H1 (cell line): ENCODE data around the gene ACVR2B.
"Not testable (repeated sequence)": the region's sequence is repeated elsewhere in the genome, so short reads cannot be mapped to it uniquely, and the experiment has no call there.

Source experiments
- ASH2L ChIP-seq: fragments of 200-600, 300-600 bp; sonication (generic); IDR thresholded peaks from one replicate; pipeline ENCODE4 v1.7.1; 2017; ENCODE audit warnings: low read length
- EZH2 ChIP-seq: fragments of 200-600 bp; sonication (generic); IDR thresholded peaks from 2 replicates; pipeline ENCODE4 v1.7.1; 2012; ENCODE audit warnings: low read depth, mild to moderate bottlenecking, moderate library complexity, low read length, inconsistent platforms; ENCODE audit not compliant: severe bottlenecking
- KDM1A ChIP-seq: fragments of 200-600, 300-600 bp; sonication (generic); IDR thresholded peaks from 2 replicates; pipeline ENCODE4 v1.7.1; 2016; ENCODE audit warnings: mild to moderate bottlenecking, low read length, borderline replicate concordance
- POLR2AphosphoS5 ChIP-seq: IDR thresholded peaks from 2 replicates; pipeline ENCODE4 v1.6.1; 2011; ENCODE audit warnings: low read depth, low read length
- RBBP5 ChIP-seq: IDR thresholded peaks from 2 replicates; pipeline ENCODE4 v1.7.1; 2012; ENCODE audit warnings: low read depth, mild to moderate bottlenecking, inconsistent platforms, low read length, moderate library complexity, borderline replicate concordance
- RFX5 ChIP-seq: IDR thresholded peaks from 2 replicates; pipeline ENCODE4 v1.6.1; 2011; ENCODE audit warnings: low read depth, low read length, improper control_type of control experiment, borderline replicate concordance
- SP1 ChIP-seq: IDR thresholded peaks from 2 replicates; pipeline ENCODE4 v1.6.1; 2011; ENCODE audit warnings: low read depth, low read length
- SUZ12 ChIP-seq: fragments of 200-600 bp; sonication (generic); IDR thresholded peaks from 2 replicates; pipeline ENCODE4 v1.6.1; 2012; ENCODE audit warnings: mild to moderate bottlenecking, inconsistent platforms, low read length, moderate library complexity, mixed read lengths
- TF ChIP-seq, protein P1 (sequence below), 3 experiments: IDR thresholded peaks; 1 replicate in 2 of 3; 2 replicates in 1 of 3; pipeline versions ENCODE4 v1.5.1 to v1.6.1; 2011; ENCODE audit warnings: low read length in 3 of 3, mild to moderate bottlenecking in 3 of 3, inconsistent platforms in 2 of 3, low read depth in 1 of 3, moderate library complexity in 1 of 3; ENCODE audit not compliant: insufficient read depth in 1 of 3; ENCODE audit errors: control extremely low read depth in 1 of 3
- TF ChIP-seq, protein P2 (sequence below): IDR thresholded peaks from 2 replicates; pipeline ENCODE4 v1.6.1; 2012; ENCODE audit warnings: inconsistent platforms

DNA sequence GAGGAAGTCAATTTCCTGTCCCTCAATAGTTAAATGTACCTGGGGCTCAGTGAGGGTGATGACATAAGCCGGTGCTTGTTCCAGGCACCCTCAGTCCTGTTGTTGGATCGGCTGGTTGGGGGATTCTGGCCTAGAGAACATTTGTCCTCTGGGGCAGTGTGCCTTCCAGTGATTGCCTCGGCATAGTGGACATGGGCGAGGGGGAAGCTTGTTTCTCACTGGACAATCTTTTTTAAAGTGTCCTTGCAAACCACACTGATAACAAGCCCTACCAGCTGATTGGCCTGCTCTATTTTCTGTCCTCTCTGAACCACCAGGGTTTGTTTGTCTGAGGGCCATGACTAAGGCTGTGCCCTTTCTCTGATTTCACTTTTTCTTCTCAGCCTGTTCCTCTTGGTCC is 10.5 kb upstream of the ACVR2B start:
- not testable (repeated sequence) for TF ChIP-seq RBBP5, RFX5, SUZ12, ASH2L, POLR2AphosphoS5, EZH2, SP1, KDM1A
- TF ChIP-seq, protein P1, sequence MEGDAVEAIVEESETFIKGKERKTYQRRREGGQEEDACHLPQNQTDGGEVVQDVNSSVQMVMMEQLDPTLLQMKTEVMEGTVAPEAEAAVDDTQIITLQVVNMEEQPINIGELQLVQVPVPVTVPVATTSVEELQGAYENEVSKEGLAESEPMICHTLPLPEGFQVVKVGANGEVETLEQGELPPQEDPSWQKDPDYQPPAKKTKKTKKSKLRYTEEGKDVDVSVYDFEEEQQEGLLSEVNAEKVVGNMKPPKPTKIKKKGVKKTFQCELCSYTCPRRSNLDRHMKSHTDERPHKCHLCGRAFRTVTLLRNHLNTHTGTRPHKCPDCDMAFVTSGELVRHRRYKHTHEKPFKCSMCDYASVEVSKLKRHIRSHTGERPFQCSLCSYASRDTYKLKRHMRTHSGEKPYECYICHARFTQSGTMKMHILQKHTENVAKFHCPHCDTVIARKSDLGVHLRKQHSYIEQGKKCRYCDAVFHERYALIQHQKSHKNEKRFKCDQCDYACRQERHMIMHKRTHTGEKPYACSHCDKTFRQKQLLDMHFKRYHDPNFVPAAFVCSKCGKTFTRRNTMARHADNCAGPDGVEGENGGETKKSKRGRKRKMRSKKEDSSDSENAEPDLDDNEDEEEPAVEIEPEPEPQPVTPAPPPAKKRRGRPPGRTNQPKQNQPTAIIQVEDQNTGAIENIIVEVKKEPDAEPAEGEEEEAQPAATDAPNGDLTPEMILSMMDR (IDR thresholded peaks at IDR 0.05; ENCODE audit: control extremely low read depth in 1 of 3, insufficient read depth in 1 of 3, low read depth in 1 of 3, low read length in 3 of 3) = not testable (repeated sequence)
- TF ChIP-seq, protein P2, sequence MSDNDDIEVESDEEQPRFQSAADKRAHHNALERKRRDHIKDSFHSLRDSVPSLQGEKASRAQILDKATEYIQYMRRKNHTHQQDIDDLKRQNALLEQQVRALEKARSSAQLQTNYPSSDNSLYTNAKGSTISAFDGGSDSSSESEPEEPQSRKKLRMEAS = not testable (repeated sequence)
